H54 (cell line): ENCODE data around the gene WRNIP1.

Experiments
- DNase-seq: peaks from one replicate; pipeline ENCODE4 v3.0.0; 2011; ENCODE audit warnings: low spot score, mixed read lengths; ENCODE audit not compliant: insufficient read length
- FAIRE-seq: peaks from 3 replicates; lab custom pipeline; 2011; peaks lifted over from hg19 to GRCh38; lab: Jason Lieb, UNC
- POLR2A ChIP-seq: IDR thresholded peaks from 2 replicates; pipeline ENCODE4 v1.6.1; 2011; ENCODE audit warnings: low read depth, mild to moderate bottlenecking, low read length

Gene WRNIP1

GRCh38 chr6:2827142-2827541 lies 61.9 kb downstream of the WRNIP1 start:
- DNase-seq, result no peak
- TF ChIP-seq POLR2A, result no peak
- FAIRE-seq, result no peak

DNA sequence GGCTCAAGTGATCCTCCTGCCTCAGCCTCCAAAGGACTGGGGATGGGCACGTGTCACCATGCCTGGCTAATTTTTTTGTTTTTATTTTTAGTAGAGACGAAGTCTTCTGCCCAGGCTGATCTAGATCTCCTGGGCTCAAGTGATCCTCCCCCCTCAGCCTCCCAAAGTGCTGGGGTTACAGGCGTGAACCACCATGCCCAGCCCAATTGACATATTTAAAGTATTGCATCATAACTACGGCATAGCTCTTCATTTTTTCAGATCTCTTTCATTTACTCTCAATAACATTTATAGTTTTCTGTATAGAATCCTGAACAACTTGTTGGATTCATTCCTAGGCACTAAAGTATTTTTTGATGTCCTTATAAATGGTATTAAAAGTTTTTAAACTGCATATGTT lies 63.4 kb downstream of the WRNIP1 start:
- DNase-seq (no peak), FAIRE-seq (no peak)
- no peak for TF ChIP-seq POLR2A

GRCh38 chr6:2829253-2829652 lies 64.1 kb downstream of the WRNIP1 start:
- TF ChIP-seq POLR2A, result no peak

DNA sequence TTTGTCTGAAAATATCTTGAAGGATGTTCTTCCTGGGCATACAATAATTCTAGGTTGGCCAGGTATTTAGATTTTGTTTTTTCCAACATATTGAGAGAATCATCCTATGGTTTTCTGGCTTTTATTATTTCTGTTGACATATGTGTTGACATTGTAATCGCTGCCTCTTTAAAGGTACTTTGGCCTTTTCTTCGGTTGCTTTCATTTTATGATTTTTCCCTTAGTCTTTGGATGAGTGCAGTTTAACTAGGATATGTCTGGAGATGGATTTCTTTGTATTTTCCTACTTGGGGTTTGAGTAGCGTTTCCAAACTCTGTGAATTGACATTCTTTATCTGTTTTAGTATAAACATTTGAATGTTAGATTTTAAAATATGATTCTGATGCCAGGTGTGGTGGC lies 65.0 kb downstream of the WRNIP1 start:
- no peak for DNase-seq
- FAIRE-seq, result no peak
- TF ChIP-seq POLR2A, result no peak

More at GRCh38 chr6:2829253-2829652, 64.1 kb downstream of the WRNIP1 start:
- FAIRE-seq, result no peak
- no peak for DNase-seq

GRCh38 chr6:2831392-2831791 lies 66.2 kb downstream of the WRNIP1 start:
- no peak for TF ChIP-seq POLR2A
- no peak for FAIRE-seq
- no peak for DNase-seq

GRCh38 chr6:2834262-2834661 lies 69.1 kb downstream of the WRNIP1 start:
- DNase-seq (no peak), FAIRE-seq (no peak)
- TF ChIP-seq POLR2A, result no peak
